GM19463 (cell line): ENCODE results near the gene RTN4RL1.

Experiments used
- ATAC-seq: cut with Tn5 transposase; IDR thresholded peaks from one replicate; pipeline ENCODE4 v1.9.1; 2021; ENCODE audit warnings: mild to moderate bottlenecking, moderate library complexity; ENCODE audit not compliant: unreplicated experiment

The RTN4RL1 gene, protein sequence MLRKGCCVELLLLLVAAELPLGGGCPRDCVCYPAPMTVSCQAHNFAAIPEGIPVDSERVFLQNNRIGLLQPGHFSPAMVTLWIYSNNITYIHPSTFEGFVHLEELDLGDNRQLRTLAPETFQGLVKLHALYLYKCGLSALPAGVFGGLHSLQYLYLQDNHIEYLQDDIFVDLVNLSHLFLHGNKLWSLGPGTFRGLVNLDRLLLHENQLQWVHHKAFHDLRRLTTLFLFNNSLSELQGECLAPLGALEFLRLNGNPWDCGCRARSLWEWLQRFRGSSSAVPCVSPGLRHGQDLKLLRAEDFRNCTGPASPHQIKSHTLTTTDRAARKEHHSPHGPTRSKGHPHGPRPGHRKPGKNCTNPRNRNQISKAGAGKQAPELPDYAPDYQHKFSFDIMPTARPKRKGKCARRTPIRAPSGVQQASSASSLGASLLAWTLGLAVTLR

DNA sequence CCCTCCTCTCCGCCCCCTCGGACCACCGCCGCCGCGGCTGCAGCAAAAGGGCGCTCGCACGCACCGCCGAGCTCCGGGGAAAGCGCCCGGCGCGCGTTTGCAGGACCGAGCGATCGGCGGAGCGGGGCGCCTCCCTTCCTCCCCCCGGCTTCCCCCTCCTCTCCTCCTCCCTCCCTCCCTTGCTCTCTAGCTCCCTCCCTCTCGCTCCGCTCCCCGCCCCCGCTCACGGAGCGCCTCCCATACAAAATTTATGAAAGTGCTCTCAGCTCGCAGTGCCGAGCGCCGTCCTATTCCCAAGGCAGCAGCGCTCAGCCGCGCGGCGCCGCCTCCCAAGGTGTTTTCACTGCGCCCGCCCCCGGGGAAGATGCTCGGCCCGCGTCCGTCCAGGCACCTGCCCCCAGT is at the start of gene RTN4RL1:
RTN4RL1 (minus strand) TSS at position 115 of the 402 bp plus-strand sequence. CDS start 469 bp downstream, outside the sequence.
- ATAC-seq: no peak

DNA sequence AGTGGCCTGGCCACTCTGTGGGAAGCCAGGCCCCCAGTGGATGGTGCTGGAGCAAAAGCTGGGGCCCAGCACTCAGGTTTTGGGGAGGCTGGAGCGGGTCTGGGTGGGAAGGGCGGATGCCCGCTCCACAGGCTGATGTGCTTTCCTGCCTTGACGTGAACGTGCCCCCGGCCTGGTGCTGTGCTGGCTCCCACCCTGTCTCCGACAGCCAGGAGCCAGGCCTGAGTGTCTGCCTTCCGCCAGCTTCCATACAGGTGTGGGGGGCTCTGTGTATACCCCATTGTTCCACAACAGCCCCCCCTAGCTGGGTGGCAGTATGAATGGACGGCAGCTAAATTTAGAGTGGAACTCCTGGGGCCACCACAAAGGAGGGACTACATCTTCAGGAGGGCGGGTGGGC is 49.8 kb upstream of the RTN4RL1 start:
- no peak for ATAC-seq

DNA sequence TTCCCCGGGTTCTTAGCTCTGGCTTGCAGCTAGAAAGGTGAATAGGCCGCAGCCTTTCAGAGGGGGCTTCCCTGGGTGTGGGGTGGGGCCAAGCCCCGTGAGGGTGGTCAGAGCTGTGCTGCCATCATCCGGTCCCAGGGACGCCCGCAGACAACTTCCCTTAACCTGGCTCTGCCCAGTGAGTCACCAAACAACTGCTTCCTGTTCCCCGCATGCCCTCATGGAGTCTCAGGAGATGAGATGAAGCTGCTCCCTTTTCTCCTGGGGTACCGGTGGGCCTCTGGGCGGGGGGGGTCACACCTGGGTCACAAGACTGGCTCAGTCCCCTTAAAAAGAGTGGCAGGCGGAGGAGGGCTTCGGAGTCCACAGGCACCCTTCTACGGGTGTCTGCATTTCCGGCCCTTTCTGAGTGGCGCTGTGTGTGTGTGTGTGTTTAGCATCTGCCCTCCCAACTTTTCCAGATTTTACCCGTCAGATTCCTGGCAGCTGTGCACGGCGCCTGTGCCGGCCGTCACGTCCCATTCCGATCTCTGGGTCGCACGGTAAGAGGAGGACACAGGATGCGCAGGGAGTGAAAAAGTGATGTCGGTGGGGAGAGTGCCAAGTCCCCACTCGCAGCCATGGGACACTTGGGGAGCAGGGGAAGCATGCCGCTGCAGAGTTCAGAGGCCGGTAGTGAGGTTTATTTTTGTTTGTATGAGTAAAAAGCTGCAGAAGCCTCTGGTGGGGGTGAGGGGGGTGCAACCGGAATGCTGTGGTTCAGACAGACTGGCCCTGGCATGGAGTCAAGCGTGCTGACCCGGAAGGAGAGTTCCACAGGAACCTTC is 46.5 kb upstream of the RTN4RL1 start:
- ATAC-seq: no peak

- no peak for ATAC-seq
Measured at GRCh38 chr17:2071024-2071385, 45.9 kb upstream of the RTN4RL1 start.

DNA sequence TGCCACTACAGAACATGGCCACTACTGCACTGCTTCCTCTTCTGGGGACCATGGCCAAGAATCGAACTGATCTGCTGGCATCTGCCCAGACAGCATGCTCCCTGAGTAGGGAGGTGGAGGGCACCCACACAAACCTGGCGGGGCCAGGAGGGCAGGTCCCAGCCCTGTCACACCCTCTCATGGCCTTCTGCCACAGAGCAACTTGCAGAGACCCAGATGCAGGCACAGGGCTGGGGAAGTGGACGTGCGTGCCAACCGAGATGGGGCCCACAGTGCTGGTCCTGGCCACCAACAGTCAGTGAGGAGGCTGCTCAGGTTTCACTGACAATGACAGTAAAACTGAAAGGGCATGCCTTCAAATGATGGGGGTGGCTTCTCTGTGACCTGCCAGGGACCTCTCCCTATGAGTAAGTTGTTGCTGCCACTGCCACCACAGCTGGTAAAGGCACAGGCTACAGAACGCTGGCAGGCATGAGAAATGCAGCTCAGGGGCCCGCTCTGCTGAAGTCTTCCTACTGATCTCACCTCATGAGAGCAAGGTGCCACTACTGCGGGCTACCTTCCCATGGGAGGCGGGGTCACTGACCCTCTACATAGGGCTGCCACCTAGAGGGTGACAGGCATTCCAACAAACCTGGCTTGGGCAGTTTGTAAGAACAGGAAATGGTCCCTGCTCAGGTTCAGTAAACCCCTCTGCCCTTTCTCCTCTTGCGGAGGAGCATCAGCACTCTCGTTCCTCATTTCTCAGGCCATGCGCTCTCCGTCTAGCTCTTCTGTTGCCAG is 45.3 kb upstream of the RTN4RL1 start:
- ATAC-seq: peak; percentile 77

GRCh38 chr17:2068519-2069051 is 43.5 kb upstream of the RTN4RL1 start:
- no peak for ATAC-seq

DNA sequence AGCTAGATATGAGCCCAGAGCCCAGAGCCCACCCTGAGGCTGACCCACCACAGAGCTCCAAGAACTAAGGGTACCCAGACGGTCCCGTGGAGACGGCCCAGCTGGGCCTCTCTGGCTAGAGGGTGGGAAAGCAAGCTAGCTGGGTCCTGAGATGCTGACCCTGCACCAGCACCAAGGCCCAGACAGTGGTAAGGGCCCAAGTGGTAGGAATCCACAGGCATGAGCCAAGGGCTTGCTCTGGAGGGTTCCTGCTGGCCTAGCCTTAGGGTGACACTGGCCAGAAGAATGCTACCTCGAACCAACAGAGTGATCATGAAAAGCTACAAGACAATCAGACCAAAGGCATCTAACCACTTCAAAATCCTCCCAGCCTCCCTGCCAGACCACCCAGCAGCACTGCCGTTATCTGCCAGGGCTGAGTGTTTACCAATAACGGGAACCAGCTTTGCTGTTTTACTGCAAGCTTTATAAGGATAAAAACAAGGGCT is 42.9 kb upstream of the RTN4RL1 start:
- ATAC-seq: no peak

DNA sequence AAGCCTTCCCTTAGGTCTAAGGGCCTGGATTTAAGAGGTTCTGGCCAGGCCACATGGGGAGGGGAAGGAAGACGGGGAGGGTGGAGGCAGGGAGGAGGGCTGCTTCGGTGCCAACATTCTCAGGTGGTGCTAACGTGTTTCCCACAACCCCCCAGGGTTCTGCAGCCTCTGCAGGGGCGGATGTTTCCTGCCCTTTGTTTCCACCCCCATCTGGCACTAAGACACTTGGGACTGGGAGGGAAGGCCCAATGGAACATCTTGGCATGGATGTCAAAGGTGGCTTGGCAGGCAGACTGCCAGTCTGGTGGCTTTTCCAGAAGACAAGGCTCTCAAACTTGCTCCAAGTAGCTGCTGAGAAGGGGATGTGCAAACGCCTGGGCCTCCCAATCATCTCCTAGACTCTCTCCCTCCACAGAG is 42.5 kb upstream of the RTN4RL1 start:
- no peak for ATAC-seq

DNA sequence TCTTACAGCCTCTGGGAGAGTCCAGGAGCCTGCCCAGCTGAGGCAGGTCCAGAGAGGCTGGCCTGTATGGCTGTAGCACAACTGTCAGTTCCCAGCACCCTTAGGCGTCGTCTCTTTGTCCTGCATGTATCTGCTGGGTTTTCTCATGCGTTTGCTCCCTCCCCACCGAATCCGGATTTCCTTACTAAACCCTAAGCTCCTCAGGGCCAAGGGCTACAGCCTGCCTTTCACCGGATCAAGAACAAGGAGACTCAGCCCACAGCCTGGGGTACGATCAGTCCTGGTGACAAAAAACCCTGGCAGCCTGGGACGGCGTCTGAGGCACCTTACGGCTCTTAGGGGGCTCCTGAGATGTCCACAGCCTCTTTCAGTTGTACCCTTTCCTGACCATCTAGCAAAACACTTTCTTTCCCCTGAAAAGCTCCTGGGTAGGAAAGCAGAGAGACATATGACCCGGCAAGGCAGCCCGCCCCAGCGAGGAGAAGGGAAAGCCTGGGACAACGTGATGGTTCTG is 42.0 kb upstream of the RTN4RL1 start:
- no peak for ATAC-seq

- no peak for ATAC-seq
Measured at GRCh38 chr17:2065949-2066400, 40.8 kb upstream of the RTN4RL1 start.

DNA sequence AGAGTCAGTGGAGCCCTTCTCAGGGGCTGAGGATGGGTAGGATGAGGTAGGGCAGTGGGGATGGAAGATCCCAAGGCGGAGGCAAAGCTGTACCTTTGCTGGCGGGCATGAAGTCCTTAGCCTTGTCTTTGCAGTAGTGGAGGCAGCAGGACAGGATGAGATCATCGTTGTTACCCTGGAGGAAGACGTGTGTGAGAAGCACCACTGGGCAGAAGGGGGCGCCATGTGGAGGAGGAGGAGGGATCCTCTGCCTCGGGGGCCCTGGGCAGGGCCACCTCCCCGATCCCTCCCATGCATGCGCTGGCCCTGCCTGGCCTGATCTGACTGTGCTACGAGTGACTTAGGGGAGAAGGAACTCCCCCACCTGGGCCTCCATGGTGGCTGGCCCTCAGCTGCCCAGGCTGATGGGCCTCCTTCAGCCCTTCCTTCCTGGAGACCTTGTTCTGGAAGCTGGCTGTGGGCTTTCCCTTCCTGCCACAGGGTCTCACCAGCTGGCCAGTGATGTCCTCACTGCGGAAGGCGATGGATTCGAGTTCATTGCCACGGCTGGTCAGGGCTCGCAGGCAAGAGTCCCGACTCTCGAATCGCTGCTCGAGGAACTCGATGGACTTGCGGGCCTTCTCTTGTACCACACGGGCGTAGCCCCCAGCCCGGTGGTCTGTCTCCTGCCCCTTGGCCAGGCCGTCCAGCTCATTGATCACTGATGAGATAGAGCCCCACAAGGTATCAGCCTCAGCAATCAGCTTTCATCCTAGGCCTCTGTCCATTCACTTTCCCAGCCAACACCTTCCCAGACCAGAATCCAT is 40.0 kb upstream of the RTN4RL1 start:
- no peak for ATAC-seq

DNA sequence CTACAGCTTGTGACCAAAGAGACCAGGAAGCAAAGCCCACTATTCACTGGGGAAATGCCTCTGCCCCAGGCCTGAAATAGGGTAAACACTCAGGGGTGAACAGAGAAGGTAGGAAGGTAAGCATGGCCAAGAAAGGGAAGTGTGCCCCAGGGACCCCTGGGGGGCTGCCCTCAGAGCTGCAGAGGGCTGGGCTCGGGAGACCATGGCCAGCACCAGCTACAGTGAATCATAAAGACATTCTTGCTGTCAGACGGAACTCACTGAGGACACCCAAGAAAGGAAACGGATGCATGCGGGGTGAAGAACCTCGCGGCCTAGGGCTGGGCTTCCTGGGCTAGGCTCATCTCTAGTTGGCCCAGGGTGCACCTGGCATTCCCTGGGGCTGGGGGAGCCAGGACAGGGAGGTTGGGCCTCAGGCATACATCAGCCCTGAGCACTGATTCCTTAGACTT is 39.4 kb upstream of the RTN4RL1 start:
- ATAC-seq: no peak

GRCh38 chr17:2064147-2064489 is 39.0 kb upstream of the RTN4RL1 start:
- no peak for ATAC-seq

- ATAC-seq: no peak
Measured at GRCh38 chr17:2063261-2064146, 38.4 kb upstream of the RTN4RL1 start.

DNA sequence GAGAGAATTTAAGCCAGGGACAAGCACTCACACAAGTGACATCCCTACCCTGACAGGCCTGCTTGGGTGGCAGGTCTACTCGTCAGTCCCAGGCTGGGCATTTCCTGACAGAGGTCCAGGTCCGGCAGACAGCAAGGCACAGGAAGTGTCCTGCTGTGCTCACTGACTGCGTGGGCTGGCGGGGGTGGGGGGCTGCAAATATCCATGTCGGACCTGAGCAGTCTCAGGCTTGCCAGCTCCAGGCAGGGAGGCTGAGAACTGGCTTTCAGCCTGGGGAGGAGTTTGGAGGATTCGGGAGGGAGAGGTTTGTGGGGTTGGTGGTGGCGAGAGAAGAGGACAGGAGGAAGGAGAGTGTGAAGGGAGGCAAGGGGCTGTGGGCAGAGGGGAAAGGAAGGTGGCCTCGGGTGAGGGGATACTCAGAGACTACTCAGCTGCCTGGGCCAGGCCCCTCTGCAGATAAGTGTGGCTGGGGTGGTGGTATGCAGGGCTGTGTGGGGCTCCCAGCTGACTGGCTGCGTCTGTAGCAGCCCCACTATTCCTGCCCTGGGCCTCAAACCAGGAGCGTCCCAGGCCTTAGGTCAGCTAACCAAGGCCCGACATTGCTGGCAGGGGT is 37.5 kb upstream of the RTN4RL1 start:
- no peak for ATAC-seq

GRCh38 chr17:2061441-2061958 is 36.4 kb upstream of the RTN4RL1 start:
- ATAC-seq: no peak

- no peak for ATAC-seq
Measured at GRCh38 chr17:2060681-2061440, 35.7 kb upstream of the RTN4RL1 start.

DNA sequence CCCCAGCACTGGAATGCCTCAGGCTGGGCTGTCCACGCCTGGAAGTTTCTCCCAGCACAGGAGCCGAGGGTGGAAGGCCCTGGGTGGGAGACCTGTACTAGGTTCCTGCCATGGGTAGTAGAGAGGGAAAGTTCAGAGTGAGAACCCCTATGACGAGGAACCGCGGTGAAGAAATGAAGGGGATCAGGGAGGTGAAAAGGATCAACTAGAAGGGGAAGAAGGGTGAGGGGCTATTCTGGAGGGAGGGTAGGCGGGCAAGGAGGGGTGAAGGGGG is 35.2 kb upstream of the RTN4RL1 start:
- no peak for ATAC-seq
